Measurements from ENCODE around the gene TMEM117.

TMEM117 gene

GRCh38 chr12:44118946-44119345, 283.1 kb downstream of the TMEM117 start:
- Mint-ChIP-seq H3K27me3 (no peaks in the 10 kb centered on the region), H3K9me3 (peaks cover 19 to 23% of the 10 kb centered on the region in 2 donors), H3K4me3 (no peak overlapping the region), H3K36me3 (peaks cover 15 to 30% of the 10 kb centered on the region in 2 donors), H3K4me1 (no peaks in the 10 kb centered on the region), H3K27ac (no peak overlapping the region)
- no peak for DNase-seq
- ATAC-seq (replicated peaks): no peak

- peaks cover 9 to 16% of the 10 kb centered on the region in 2 donors for H3K9me3 Mint-ChIP-seq
- H3K27me3 Mint-ChIP-seq: no peaks in the 10 kb centered on the region
- peaks cover 0 to 6% of the 10 kb centered on the region in 2 donors for H3K4me1 Mint-ChIP-seq
- ATAC-seq (replicated peaks) (no peak), DNase-seq (no peak)
- no peak overlapping the region for H3K27ac Mint-ChIP-seq
- no peak overlapping the region for H3K4me3 Mint-ChIP-seq
- H3K36me3 Mint-ChIP-seq: peaks cover 10 to 26% of the 10 kb centered on the region in 2 donors
Observed at GRCh38 chr12:44126806-44127205, 290.9 kb downstream of the TMEM117 start.

GRCh38 chr12:44127966-44128710, 292.3 kb downstream of the TMEM117 start:
- H3K4me3 Mint-ChIP-seq: no peak overlapping the region
- H3K9me3 Mint-ChIP-seq: peaks cover 3 to 8% of the 10 kb centered on the region in 2 donors
- ATAC-seq (replicated peaks) (no peak), DNase-seq (no peak)
- H3K27ac Mint-ChIP-seq: no peak overlapping the region
- H3K27me3 Mint-ChIP-seq: no peaks in the 10 kb centered on the region
- peaks cover 6 to 14% of the 10 kb centered on the region in 2 donors for H3K36me3 Mint-ChIP-seq
- peaks cover 0 to 6% of the 10 kb centered on the region in 2 donors for H3K4me1 Mint-ChIP-seq

- DNase-seq (no peak), ATAC-seq (replicated peaks) (no peak)
- Mint-ChIP-seq H3K27ac (no peak overlapping the region), H3K27me3 (no peaks in the 10 kb centered on the region), H3K9me3 (peaks cover 0 to 2% of the 10 kb centered on the region in 2 donors), H3K4me1 (no peaks in the 10 kb centered on the region), H3K36me3 (peaks cover 3 to 9% of the 10 kb centered on the region in 2 donors), H3K4me3 (no peak overlapping the region)
Observed at GRCh38 chr12:44143175-44143574, 307.3 kb downstream of the TMEM117 start.

GRCh38 chr12:44148936-44149335, 313.1 kb downstream of the TMEM117 start:
- no peak for DNase-seq
- no peak for ATAC-seq (replicated peaks)
- Mint-ChIP-seq H3K36me3 (peaks cover 3 to 9% of the 10 kb centered on the region in 2 donors), H3K27me3 (no peaks in the 10 kb centered on the region), H3K27ac (no peak overlapping the region), H3K4me1 (no peaks in the 10 kb centered on the region), H3K9me3 (no peaks in the 10 kb centered on the region), H3K4me3 (no peak overlapping the region)

GRCh38 chr12:44154128-44154527, 318.2 kb downstream of the TMEM117 start:
- DNase-seq (no peak), ATAC-seq (replicated peaks) (no peak)
- Mint-ChIP-seq H3K4me3 (no peak overlapping the region), H3K9me3 (no peaks in the 10 kb centered on the region), H3K27me3 (no peaks in the 10 kb centered on the region), H3K4me1 (no peaks in the 10 kb centered on the region), H3K27ac (no peak overlapping the region), H3K36me3 (no peaks in the 10 kb centered on the region)

- DNase-seq: no peak
- Mint-ChIP-seq H3K27me3 (no peaks in the 10 kb centered on the region), H3K4me3 (no peak overlapping the region), H3K27ac (no peak overlapping the region), H3K9me3 (no peaks in the 10 kb centered on the region), H3K36me3 (no peaks in the 10 kb centered on the region), H3K4me1 (no peaks in the 10 kb centered on the region)
- ATAC-seq (replicated peaks): no peak
Observed at GRCh38 chr12:44155358-44155757, 319.5 kb downstream of the TMEM117 start.

- H3K36me3 Mint-ChIP-seq: no peaks in the 10 kb centered on the region
- ATAC-seq (replicated peaks) (peak; percentile 44 to 57), DNase-seq (no peak)
- H3K27ac Mint-ChIP-seq: no peak overlapping the region
- no peaks in the 10 kb centered on the region for H3K9me3 Mint-ChIP-seq
- no peaks in the 10 kb centered on the region for H3K27me3 Mint-ChIP-seq
- no peaks in the 10 kb centered on the region for H3K4me1 Mint-ChIP-seq
- H3K4me3 Mint-ChIP-seq: no peak overlapping the region
Observed at GRCh38 chr12:44157359-44157758, 321.5 kb downstream of the TMEM117 start.

GRCh38 chr12:44158746-44159145, 322.9 kb downstream of the TMEM117 start:
- no peaks in the 10 kb centered on the region for H3K36me3 Mint-ChIP-seq
- DNase-seq (no peak), ATAC-seq (replicated peaks) (no peak)
- H3K27me3 Mint-ChIP-seq: no peaks in the 10 kb centered on the region
- no peak overlapping the region for H3K4me3 Mint-ChIP-seq
- H3K9me3 Mint-ChIP-seq: no peaks in the 10 kb centered on the region
- H3K27ac Mint-ChIP-seq: no peak overlapping the region
- no peaks in the 10 kb centered on the region for H3K4me1 Mint-ChIP-seq

- no peak overlapping the region for H3K4me3 Mint-ChIP-seq
- H3K27me3 Mint-ChIP-seq: no peaks in the 10 kb centered on the region
- ATAC-seq (replicated peaks) (no peak), DNase-seq (no peak)
- H3K27ac Mint-ChIP-seq: no peak overlapping the region
- no peaks in the 10 kb centered on the region for H3K4me1 Mint-ChIP-seq
- no peaks in the 10 kb centered on the region for H3K36me3 Mint-ChIP-seq
- no peaks in the 10 kb centered on the region for H3K9me3 Mint-ChIP-seq
Observed at GRCh38 chr12:44159216-44159615, 323.3 kb downstream of the TMEM117 start.

- H3K27me3 Mint-ChIP-seq: no peaks in the 10 kb centered on the region
- no peak overlapping the region for H3K4me3 Mint-ChIP-seq
- ATAC-seq (replicated peaks): no peak
- no peaks in the 10 kb centered on the region for H3K36me3 Mint-ChIP-seq
- H3K9me3 Mint-ChIP-seq: no peaks in the 10 kb centered on the region
- H3K27ac Mint-ChIP-seq: no peak overlapping the region
- DNase-seq: no peak
- no peaks in the 10 kb centered on the region for H3K4me1 Mint-ChIP-seq
Observed at GRCh38 chr12:44159862-44160261, 324.0 kb downstream of the TMEM117 start.

- no peaks in the 10 kb centered on the region for H3K36me3 Mint-ChIP-seq
- H3K27me3 Mint-ChIP-seq: no peaks in the 10 kb centered on the region
- no peaks in the 10 kb centered on the region for H3K9me3 Mint-ChIP-seq
- DNase-seq (no peak), ATAC-seq (replicated peaks) (no peak)
- H3K4me1 Mint-ChIP-seq: no peaks in the 10 kb centered on the region
- H3K4me3 Mint-ChIP-seq: no peak overlapping the region
- H3K27ac Mint-ChIP-seq: no peak overlapping the region
Observed at GRCh38 chr12:44162961-44163360, 327.1 kb downstream of the TMEM117 start.

- peaks cover 0 to 1% of the 10 kb centered on the region in 2 donors for H3K9me3 Mint-ChIP-seq
- H3K27ac Mint-ChIP-seq: no peak overlapping the region
- no peaks in the 10 kb centered on the region for H3K27me3 Mint-ChIP-seq
- peaks cover 0 to 3% of the 10 kb centered on the region in 2 donors for H3K36me3 Mint-ChIP-seq
- ATAC-seq (replicated peaks): no peak
- no peak overlapping the region for H3K4me3 Mint-ChIP-seq
- no peak for DNase-seq
- no peaks in the 10 kb centered on the region for H3K4me1 Mint-ChIP-seq
Observed at GRCh38 chr12:44174053-44174452, 338.2 kb downstream of the TMEM117 start.

- H3K36me3 Mint-ChIP-seq: no peaks in the 10 kb centered on the region
- H3K4me3 Mint-ChIP-seq: no peak overlapping the region
- no peak overlapping the region for H3K27ac Mint-ChIP-seq
- DNase-seq (no peak), ATAC-seq (replicated peaks) (peak; percentile 31 to 64)
- H3K27me3 Mint-ChIP-seq: no peaks in the 10 kb centered on the region
- peaks cover 0 to 8% of the 10 kb centered on the region in 2 donors for H3K4me1 Mint-ChIP-seq
- H3K9me3 Mint-ChIP-seq: no peaks in the 10 kb centered on the region
Observed at GRCh38 chr12:44184499-44185206, 348.8 kb downstream of the TMEM117 start.

- peaks cover 0 to 6% of the 10 kb centered on the region in 2 donors for H3K9me3 Mint-ChIP-seq
- H3K4me3 Mint-ChIP-seq: no peak overlapping the region
- no peaks in the 10 kb centered on the region for H3K4me1 Mint-ChIP-seq
- no peak overlapping the region for H3K27ac Mint-ChIP-seq
- H3K36me3 Mint-ChIP-seq: no peaks in the 10 kb centered on the region
- peak; percentile 74 to 94 for ATAC-seq (replicated peaks)
- no peak for DNase-seq
- no peaks in the 10 kb centered on the region for H3K27me3 Mint-ChIP-seq
Observed at GRCh38 chr12:44193281-44193680, 357.4 kb downstream of the TMEM117 start.
